ENCODE results near the gene A4GALT.
"Not testable (repeated sequence)": the region's sequence is repeated elsewhere in the genome, so short reads cannot be mapped to it uniquely, and the experiment has no call there.

Gene A4GALT

GRCh38 chr22:42740320-42740719, 19.6 kb upstream of the A4GALT start:
- not testable (repeated sequence) for DNase-seq (ENCODE audit: low spot score)

GRCh38 chr22:42734406-42734805, 13.7 kb upstream of the A4GALT start:
- DNase-seq (ENCODE audit: low spot score): no peak

- DNase-seq (ENCODE audit: low spot score): not testable (repeated sequence)
Observed at GRCh38 chr22:42733394-42733793, 12.7 kb upstream of the A4GALT start.

- DNase-seq (ENCODE audit: low spot score): no peak
Observed at GRCh38 chr22:42732081-42732480, 11.4 kb upstream of the A4GALT start.

GRCh38 chr22:42726811-42727210, 6.1 kb upstream of the A4GALT start:
- DNase-seq (ENCODE audit: low spot score): no peak

GRCh38 chr22:42725606-42726355, 5.1 kb upstream of the A4GALT start:
- no peak for DNase-seq (ENCODE audit: low spot score)

- no peak for DNase-seq (ENCODE audit: low spot score)
Observed at GRCh38 chr22:42724062-42724461, 3.4 kb upstream of the A4GALT start.

- DNase-seq (ENCODE audit: low spot score): no peak
Observed at GRCh38 chr22:42721045-42721434, 370 bp upstream of the A4GALT start.

- no peak for DNase-seq (ENCODE audit: low spot score)
Observed at GRCh38 chr22:42719656-42720262, 911 bp downstream of the A4GALT start.

- no peak for DNase-seq (ENCODE audit: low spot score)
Observed at GRCh38 chr22:42719133-42719532, 1.5 kb downstream of the A4GALT start.

GRCh38 chr22:42717197-42717928, 3.3 kb downstream of the A4GALT start:
- no peak for DNase-seq (ENCODE audit: low spot score)

- DNase-seq (ENCODE audit: low spot score): no peak
Observed at GRCh38 chr22:42716649-42717127, 4.0 kb downstream of the A4GALT start.

- DNase-seq (ENCODE audit: low spot score): no peak
Observed at GRCh38 chr22:42716221-42716620, 4.4 kb downstream of the A4GALT start.

- DNase-seq (ENCODE audit: low spot score): no peak
Observed at GRCh38 chr22:42714768-42715390, 5.8 kb downstream of the A4GALT start.

- no peak for DNase-seq (ENCODE audit: low spot score)
Observed at GRCh38 chr22:42714308-42714707, 6.4 kb downstream of the A4GALT start.

- DNase-seq (ENCODE audit: low spot score): no peak
Observed at GRCh38 chr22:42711895-42712837, 8.5 kb downstream of the A4GALT start.

GRCh38 chr22:42711281-42711731, 9.4 kb downstream of the A4GALT start:
- no peak for DNase-seq (ENCODE audit: low spot score)

GRCh38 chr22:42708417-42708816, 12.3 kb downstream of the A4GALT start:
- no peak for DNase-seq (ENCODE audit: low spot score)

- no peak for DNase-seq (ENCODE audit: low spot score)
Observed at GRCh38 chr22:42707496-42707895, 13.2 kb downstream of the A4GALT start.

GRCh38 chr22:42704896-42705295, 15.8 kb downstream of the A4GALT start:
- DNase-seq (ENCODE audit: low spot score): no peak

- DNase-seq (ENCODE audit: low spot score): no peak
Observed at GRCh38 chr22:42702675-42703074, 18.0 kb downstream of the A4GALT start.

All from CD4-positive, alpha-beta T cell treated with Interleukin-15 for 4 hours (primary cell).